GM12878 (cell line): ENCODE data around the gene SCAMP1. TPM values are rescaled to one million over a fixed set of nuclear protein-coding genes. Genes with fewer than 3 reads are reported as not detected.

Experiments
- ATAC-seq: fragments of 200-7000 bp; cut with Tn5 transposase; 3 replicates; pipeline ENCODE4 v1.9.1; 2020; ENCODE audit warnings: mild to moderate bottlenecking, moderate library complexity
- BruUV-seq: library from RNA; stranded (reverse); fragments of 400-500 nt; replicated peaks from 2 replicates; lab custom pipeline; 2021; lab: Mats Ljungman, UMichigan
- CTCF ChIA-PET: fragments of 300-600 bp; sonication (Branson Sonifier 250); formaldehyde crosslinking; extraction: SDS; loops from one replicate; lab custom pipeline; 2021; ENCODE audit warnings: inconsistent platforms; lab: Yijun Ruan, JAX
- POLR2A ChIA-PET: fragments of 350-600 bp; formaldehyde crosslinking; extraction: SDS; loops from one replicate; lab custom pipeline; 2021; ENCODE audit warnings: inconsistent platforms; lab: Charles Lee
- RAD21 ChIA-PET: fragments of 300-600 bp; sonication (Branson Sonifier 250); formaldehyde crosslinking; loops from one replicate; lab custom pipeline; 2023; ENCODE audit warnings: antibody characterized with exemption; ENCODE audit not compliant: unreplicated experiment; lab: Charles Lee
- SMC1A ChIA-PET: fragments of 300-600 bp; sonication (Branson Sonifier 250); formaldehyde crosslinking; loops from one replicate; lab custom pipeline; 2023; ENCODE audit not compliant: unreplicated experiment, uncharacterized antibody; lab: Charles Lee
- DNase-seq: peaks from one replicate; pipeline ENCODE4 v3.0.0-alpha.2; 2011; ENCODE audit warnings: low read depth, low spot score
- FAIRE-seq: peaks from 3 replicates; lab custom pipeline; 2011; peaks lifted over from hg19 to GRCh38; lab: Jason Lieb, UNC
- H2AFZ ChIP-seq: 2 replicates; pipeline ENCODE4 v1.6.0; 2011; ENCODE audit warnings: low read depth, low read length, control low read depth; ENCODE audit not compliant: control insufficient read depth
- H3K27ac ChIP-seq: 2 replicates; pipeline ENCODE4 v1.5.1; 2011; ENCODE audit warnings: control low read depth; ENCODE audit not compliant: control insufficient read depth, insufficient read depth
- H3K27me3 ChIP-seq, 2 experiments: replicated peaks in 1 of 2; 2 replicates each; pipeline versions ENCODE4 v1.6.0 to v1.6.1; 2011; ENCODE audit warnings: low read length in 1 of 2; ENCODE audit not compliant: control insufficient read depth in 2 of 2, insufficient read depth in 2 of 2
- H3K36me3 ChIP-seq, 2 experiments: 2 replicates each; pipeline ENCODE4 v1.5.1; 2011; ENCODE audit warnings: low read length in 1 of 2; ENCODE audit not compliant: control insufficient read depth in 2 of 2, insufficient read depth in 2 of 2
- H3K4me1 ChIP-seq: 2 replicates; pipeline ENCODE4 v1.6.1; 2011; ENCODE audit warnings: mild to moderate bottlenecking, low read length, moderate library complexity, mixed read lengths; ENCODE audit not compliant: control insufficient read depth, insufficient read depth
- H3K4me2 ChIP-seq: 2 replicates; pipeline ENCODE4 v1.6.0; 2011; ENCODE audit warnings: control low read depth; ENCODE audit not compliant: control insufficient read depth, insufficient read depth
- H3K4me3 ChIP-seq: fragments of 200-600 bp; sonication (generic); 2 replicates; pipeline ENCODE4 v1.5.1; 2016
- H3K79me2 ChIP-seq: 2 replicates; pipeline ENCODE4 v1.6.0; 2011; ENCODE audit warnings: low read length; ENCODE audit not compliant: control insufficient read depth, insufficient read depth
- H3K9ac ChIP-seq: 2 replicates; pipeline ENCODE4 v1.8.0; 2011; ENCODE audit warnings: low read length, control low read depth, mixed read lengths; ENCODE audit not compliant: control insufficient read depth, insufficient read depth
- H3K9me3 ChIP-seq: replicated peaks from 3 replicates; pipeline ENCODE4 v1.5.1; 2011; ENCODE audit warnings: mild to moderate bottlenecking, low read length; ENCODE audit not compliant: control insufficient read depth, insufficient read depth
- H4K20me1 ChIP-seq: 2 replicates; pipeline ENCODE4 v1.6.0; 2011; ENCODE audit not compliant: control insufficient read depth, insufficient read depth
- CREM ChIP-seq: IDR thresholded peaks from 2 replicates; pipeline ENCODE4 v1.6.1; 2014; ENCODE audit warnings: antibody characterized with exemption, low read depth
- CTCF ChIP-seq, 3 experiments: IDR thresholded peaks in 2 of 3; conservative IDR thresholded peaks in 1 of 3; 2 replicates each; pipeline ENCODE4 v1.5.1; 2011; ENCODE audit warnings: low read depth in 3 of 3, low read length in 3 of 3, mild to moderate bottlenecking in 3 of 3, control low read depth in 2 of 3, moderate library complexity in 2 of 3, inconsistent platforms in 1 of 3, mixed read lengths in 1 of 3; ENCODE audit not compliant: control insufficient read depth in 2 of 3, insufficient read depth in 1 of 3; ENCODE audit errors: extremely low read depth in 1 of 3
- MTA3 ChIP-seq: IDR thresholded peaks from 2 replicates; pipeline ENCODE4 v1.6.1; 2012; ENCODE audit warnings: low read length, inconsistent platforms, borderline replicate concordance
- PKNOX1 ChIP-seq: fragments of 450-650 bp; IDR thresholded peaks from 2 replicates; pipeline ENCODE4 v1.6.1; 2016; ENCODE audit warnings: mild to moderate bottlenecking
- RAD51 ChIP-seq: fragments of 450-650 bp; IDR thresholded peaks from 2 replicates; pipeline ENCODE4 v1.6.1; 2016; ENCODE audit warnings: moderate library complexity, mild to moderate bottlenecking, inconsistent platforms
- REST ChIP-seq: IDR thresholded peaks from 2 replicates; pipeline ENCODE4 v1.6.1; 2012; ENCODE audit warnings: mild to moderate bottlenecking, low read depth, low read length
- SKIL ChIP-seq: fragments of 450-650 bp; IDR thresholded peaks from 2 replicates; pipeline ENCODE4 v1.6.1; 2017; ENCODE audit warnings: mild to moderate bottlenecking, low read depth, inconsistent platforms; ENCODE audit not compliant: poor library complexity, severe bottlenecking
- SMARCA5 ChIP-seq: fragments of 450-650 bp; IDR thresholded peaks from 2 replicates; pipeline ENCODE4 v1.6.1; 2017; ENCODE audit warnings: mild to moderate bottlenecking
- STAT1 ChIP-seq: fragments of 450-650 bp; conservative IDR thresholded peaks from 2 replicates; pipeline ENCODE4 v1.6.1; 2014; ENCODE audit warnings: antibody characterized with exemption, mild to moderate bottlenecking
- ZZZ3 ChIP-seq: IDR thresholded peaks from 2 replicates; pipeline ENCODE4 v1.6.1; 2011; ENCODE audit warnings: low read depth; ENCODE audit not compliant: control insufficient read depth, insufficient read length
- WGBS: methylation state at CpG from one replicate; pipeline ENCODE4 v1.1.6; 2016; ENCODE audit warnings: low lambda C conversion rate; ENCODE audit not compliant: insufficient replicate concordance, insufficient coverage; ENCODE audit errors: missing lambda C conversion rate; 5-methylcytosine and 5-hydroxymethylcytosine counted together
- in situ Hi-C: fragments of 300-500 bp; cut with MboI; formaldehyde crosslinking; loops from 9 replicates; pipeline ENCODE4 v1.14.3; 2018; ENCODE audit warnings: mixed read lengths
- intact Hi-C: fragments of 100-400 bp; cut with micrococcal nuclease; formaldehyde crosslinking; loops from one replicate; pipeline ENCODE4 v1.14.2; 2022; ENCODE audit not compliant: unreplicated experiment
- polyA plus RNA-seq, 11 experiments: library from polyadenylated mRNA; depleted of rRNA in 4 of 11; unstranded in 6 of 11; stranded (reverse) in 5 of 11; fragments of >200 nt; fragmentation: Nextera tagmentation in 4 of 11; fragmentation: Illumina TruSeq in 1 of 11; extraction: Ambion mirVana in 4 of 11; extraction: Trizol in 1 of 11; gene quantifications; 1 replicate in 1 of 11; 2 replicates in 10 of 11; pipeline versions ENCODE4 v1.2.1 to v1.2.3, GENCODE V29; 2011 to 2016; ENCODE audit warnings: inconsistent platforms in 2 of 11, missing spikeins in 2 of 11, low read depth in 1 of 11
- total RNA-seq, 4 experiments: library from RNA; depleted of rRNA in 3 of 4; stranded (reverse); fragments of >200 nt in 3 of 4; fragmentation: Illumina TruSeq in 1 of 4; extraction: Trizol in 1 of 4; gene quantifications; 2 replicates each; pipeline versions ENCODE4 v1.2.1 to v1.2.3, GENCODE V29; 2013 to 2021

Gene SCAMP1
- total and polyA plus RNA-seq, 10 of the 15 experiments (the other 5 are each of a cell fraction or from before 2014, with no cell fraction given) = 6.4 to 27.9 (median 20.0) TPM

GRCh38 chr5:78495800-78496199 lies 135.4 kb downstream of the SCAMP1 start:
- Histone ChIP-seq H3K4me1 (peaks cover 27% of the 10 kb centered on the region), H3K79me2 (0 out of 2 replicates have a peak, but pooled peaks cover 3% of the 10 kb centered on the region), H3K4me3 (no peak overlapping the region), H4K20me1 (no peaks in the 10 kb centered on the region), H3K9ac (no peak overlapping the region), H3K9me3 (no peaks in the 10 kb centered on the region), H3K36me3 (peaks cover 3 to 6% of the 10 kb centered on the region in 2 experiments; a peak in 3 of 4 replicates), H3K27me3 (no peaks in the 10 kb centered on the region), H2AFZ (no peak overlapping the region), H3K27ac (no peak overlapping the region), H3K4me2 (no peak overlapping the region)
- SMC1A ChIA-PET = interaction anchor here (0.9 to 3.4 kb wide), 8 partner anchors 9 to 75 kb away, joined by 3 to 16 read pairs (median 4); no protein-coding TSS in a partner anchor
- BruUV-seq = no TSS peak
- intact Hi-C loops = no loop called here
- no peak for DNase-seq
- RAD21 ChIA-PET = no interaction called here
- CTCF ChIA-PET = interaction anchor here (0.6 to 1.9 kb wide), 4 partner anchors 28 to 610 kb away, joined by 3 to 10 read pairs (median 4); no protein-coding TSS in a partner anchor
- POLR2A ChIA-PET = no interaction called here
- no peak for FAIRE-seq
- in situ Hi-C loops = no loop called here
- no peak for ATAC-seq
- WGBS = 61% methylated on average over 6 of the region's 6 CpGs
- no peak for TF ChIP-seq SKIL
- TF ChIP-seq PKNOX1 = no peak
- no peak for TF ChIP-seq CTCF (IDR thresholded peaks at IDR 0.05 in 2 of 3, conservative IDR thresholded peaks at IDR 0.05 in 1 of 3; ENCODE audit: control insufficient read depth in 2 of 3, extremely low read depth in 1 of 3, insufficient read depth in 1 of 3, low read depth in 3 of 3, low read length in 3 of 3)
- no peak for TF ChIP-seq MTA3
- no peak for TF ChIP-seq CREM
- no peak for TF ChIP-seq SMARCA5
- no peak for TF ChIP-seq ZZZ3
- TF ChIP-seq STAT1 = no peak
- TF ChIP-seq REST = no peak
- TF ChIP-seq RAD51 = no peak
